HepG2 (cell line): ENCODE data around the gene TUBGCP4. TPM values are rescaled to one million over a fixed set of nuclear protein-coding genes. Genes with fewer than 3 reads are reported as not detected.
A peak's percentile ranks its signal among the peaks of the same experiment; 100 is the strongest.

Experiments used
- ARID3A ChIP-seq: IDR thresholded peaks from 2 replicates; pipeline ENCODE4 v1.6.1; 2012; ENCODE audit warnings: low read depth, low read length, improper control_type of control experiment
- ARNTL ChIP-seq: sonication (generic); formaldehyde crosslinking; IDR thresholded peaks from 2 replicates; pipeline ENCODE4 v1.4.0; 2020; ENCODE audit warnings: mild to moderate bottlenecking, missing genetic modification reagents
- BCL6 ChIP-seq: IDR thresholded peaks from 2 replicates; pipeline ENCODE4 v1.6.1; 2016; ENCODE audit warnings: missing genetic modification reagents, missing compliant biosample characterization
- CC2D1A ChIP-seq: sonication (generic); formaldehyde crosslinking; IDR thresholded peaks from 2 replicates; pipeline ENCODE4 v1.8.1; 2023; ENCODE audit warnings: mild to moderate bottlenecking, missing genetic modification reagents
- CEBPB ChIP-seq: IDR thresholded peaks from 2 replicates; pipeline ENCODE4 v1.6.1; 2011; ENCODE audit warnings: low read depth, low read length, improper control_type of control experiment, borderline replicate concordance
- DR1 ChIP-seq: sonication (generic); formaldehyde crosslinking; IDR thresholded peaks from 2 replicates; pipeline ENCODE4 v1.8.0; 2021; ENCODE audit warnings: mild to moderate bottlenecking, missing genetic modification reagents, inconsistent platforms
- ESRRA ChIP-seq: sonication (generic); formaldehyde crosslinking; IDR thresholded peaks from 2 replicates; pipeline ENCODE4 v1.5.1; 2020; ENCODE audit warnings: mild to moderate bottlenecking, low read depth, missing genetic modification reagents
- FOXK2 ChIP-seq: fragments of 450-650 bp; IDR thresholded peaks from 2 replicates; pipeline ENCODE4 v1.6.1; 2016
- HIVEP1 ChIP-seq: sonication (generic); formaldehyde crosslinking; IDR thresholded peaks from 2 replicates; pipeline ENCODE4 v1.4.0; 2020; ENCODE audit warnings: mild to moderate bottlenecking, missing genetic modification reagents
- MAFG ChIP-seq: sonication (generic); formaldehyde crosslinking; IDR thresholded peaks from 2 replicates; pipeline ENCODE4 v1.5.1; 2020; ENCODE audit warnings: mild to moderate bottlenecking, missing genetic modification reagents
- NFE2L2 ChIP-seq: fragments of 150-350 bp; IDR thresholded peaks from 2 replicates; pipeline ENCODE4 v1.6.1; 2014; ENCODE audit warnings: low read length
- PBX2 ChIP-seq: IDR thresholded peaks from 2 replicates; pipeline ENCODE4 v1.6.1; 2016; ENCODE audit warnings: control low read depth
- PCBP1 ChIP-seq: fragments of 200-400 bp; formaldehyde crosslinking; IDR thresholded peaks from 2 replicates; pipeline ENCODE4 v1.6.1; 2017; ENCODE audit warnings: mild to moderate bottlenecking, low read depth, low read length, borderline replicate concordance
- POGZ ChIP-seq: sonication (generic); formaldehyde crosslinking; IDR thresholded peaks from 2 replicates; pipeline ENCODE4 v1.4.0; 2020; ENCODE audit warnings: mild to moderate bottlenecking, missing genetic modification reagents
- RBM39 ChIP-seq: fragments of 200-400 bp; formaldehyde crosslinking; IDR thresholded peaks from one replicate; pipeline ENCODE4 v1.6.1; 2018; ENCODE audit warnings: antibody characterized with exemption, mild to moderate bottlenecking, low read depth, low read length; ENCODE audit not compliant: poor library complexity, severe bottlenecking
- SALL1 ChIP-seq: sonication (generic); formaldehyde crosslinking; IDR thresholded peaks from 2 replicates; pipeline ENCODE4 v1.8.0; 2022; ENCODE audit warnings: mild to moderate bottlenecking, missing genetic modification reagents
- SAP130 ChIP-seq: IDR thresholded peaks from 2 replicates; pipeline ENCODE4 v1.6.1; 2016; ENCODE audit warnings: low read depth
- TARDBP ChIP-seq: sonication (generic); formaldehyde crosslinking; IDR thresholded peaks from 2 replicates; pipeline ENCODE4 v1.8.0; 2022; ENCODE audit warnings: mild to moderate bottlenecking, missing genetic modification reagents
- TRIM22 ChIP-seq: fragments of 450-650 bp; IDR thresholded peaks from 2 replicates; pipeline ENCODE4 v1.6.1; 2017
- ZMYM3 ChIP-seq: sonication (generic); formaldehyde crosslinking; IDR thresholded peaks from 2 replicates; pipeline ENCODE4 v1.5.1; 2020; ENCODE audit warnings: mild to moderate bottlenecking, missing genetic modification reagents
- ZNF10 ChIP-seq: sonication (generic); formaldehyde crosslinking; IDR thresholded peaks from 2 replicates; pipeline ENCODE4 v1.4.0; 2020; ENCODE audit warnings: mild to moderate bottlenecking, low read depth, missing genetic modification reagents, borderline replicate concordance
- ZNF263 ChIP-seq: sonication (generic); formaldehyde crosslinking; IDR thresholded peaks from 2 replicates; pipeline ENCODE4 v1.4.0; 2020; ENCODE audit warnings: missing genetic modification reagents
- ZNF274 ChIP-seq: sonication (generic); formaldehyde crosslinking; IDR thresholded peaks from 2 replicates; pipeline ENCODE4 v1.5.1; 2020; ENCODE audit warnings: mild to moderate bottlenecking, missing genetic modification reagents
- ZNF451 ChIP-seq: sonication (generic); formaldehyde crosslinking; IDR thresholded peaks from 2 replicates; pipeline ENCODE4 v1.5.0; 2020; ENCODE audit warnings: mild to moderate bottlenecking, missing genetic modification reagents
- ZNF468 ChIP-seq: sonication (generic); formaldehyde crosslinking; IDR thresholded peaks from 2 replicates; pipeline ENCODE4 v1.8.0; 2022; ENCODE audit warnings: mild to moderate bottlenecking, moderate library complexity, missing genetic modification reagents
- ZNF501 ChIP-seq: sonication (generic); formaldehyde crosslinking; IDR thresholded peaks from 2 replicates; pipeline ENCODE4 v1.5.1; 2020; ENCODE audit warnings: mild to moderate bottlenecking, moderate library complexity, missing genetic modification reagents
- ZNF615 ChIP-seq: sonication (generic); formaldehyde crosslinking; IDR thresholded peaks from 2 replicates; pipeline ENCODE4 v1.5.0; 2020; ENCODE audit warnings: mild to moderate bottlenecking, missing genetic modification reagents, borderline replicate concordance
- ZNF792 ChIP-seq: IDR thresholded peaks from 2 replicates; pipeline ENCODE4 v1.6.1; 2016
- ZSCAN22 ChIP-seq: sonication (generic); formaldehyde crosslinking; IDR thresholded peaks from 2 replicates; pipeline ENCODE4 v1.4.0; 2020; ENCODE audit warnings: mild to moderate bottlenecking, missing genetic modification reagents
- polyA plus RNA-seq, 8 experiments: library from polyadenylated mRNA; depleted of rRNA in 3 of 8; stranded (reverse) in 7 of 8; unstranded in 1 of 8; fragments of >200 nt; fragmentation: Illumina TruSeq in 4 of 8; extraction: Trizol in 4 of 8; gene quantifications; 2 replicates each; pipeline versions ENCODE4 v1.2.1 to v1.2.3, GENCODE V29; 2011 to 2016; ENCODE audit warnings: low read depth in 4 of 8, missing spikeins in 1 of 8, mixed read lengths in 1 of 8; ENCODE audit not compliant: insufficient read depth in 1 of 8
- total RNA-seq, 5 experiments: library from RNA; depleted of rRNA; stranded (reverse); fragments of >200 nt; fragmentation: Illumina TruSeq; extraction: Trizol; gene quantifications; 2 replicates each; pipeline ENCODE4 v1.2.3, GENCODE V29; 2016; ENCODE audit warnings: low read depth in 1 of 5

TUBGCP4 gene
- total and polyA plus RNA-seq, 2 of the 13 experiments (the other 11 are each of a cell fraction or from before 2014, with no cell fraction given) = 15.0 to 20.5 TPM

- TF ChIP-seq CEBPB (no peak), ZNF792 (no peak), ZNF615 (CRISPR knock-in tag) (no peak; the same call in 1 of the 2 replicates), MAFG (CRISPR knock-in tag) (no peak), ARNTL (CRISPR knock-in tag) (no peak; the same call in 1 of the 2 replicates), ARID3A (no peak), ZNF451 (no peak), ZMYM3 (CRISPR knock-in tag) (no peak; the same call in 1 of the 2 replicates), TARDBP (peak; percentile 66; the same call in 1 of the 2 replicates), RBM39 (peak; percentile 73), BCL6 (CRISPR knock-in tag) (0 out of 2 replicates have a peak, but pooled peaks have one; percentile 16), CC2D1A (no peak), ZNF468 (CRISPR knock-in tag) (no peak), PBX2 (CRISPR knock-in tag) (no peak), SAP130 (CRISPR knock-in tag) (peak; percentile 81), ZNF263 (peak; percentile 16; the same call in 1 of the 2 replicates), ZNF10 (no peak), TRIM22 (no peak), POGZ (peak; percentile 38), SALL1 (CRISPR knock-in tag) (peak; percentile 80), DR1 (CRISPR knock-in tag) (no peak), ZSCAN22 (CRISPR knock-in tag) (peak; percentile 60; the same call in 1 of the 2 replicates), FOXK2 (no peak), PCBP1 (no peak), HIVEP1 (CRISPR knock-in tag) (peak; percentile 92), NFE2L2 (no peak), ESRRA (CRISPR knock-in tag) (peak; percentile 34; the same call in 1 of the 2 replicates), ZNF501 (CRISPR knock-in tag) (peak; percentile 92), ZNF274 (CRISPR knock-in tag) (peak; percentile 85)
Measured at GRCh38 chr15:43370975-43371974, at the start of gene TUBGCP4, which contains the start of gene ZSCAN29 (continued).
